Measurements from ENCODE around the gene ADRB1.

The ADRB1 gene

DNA sequence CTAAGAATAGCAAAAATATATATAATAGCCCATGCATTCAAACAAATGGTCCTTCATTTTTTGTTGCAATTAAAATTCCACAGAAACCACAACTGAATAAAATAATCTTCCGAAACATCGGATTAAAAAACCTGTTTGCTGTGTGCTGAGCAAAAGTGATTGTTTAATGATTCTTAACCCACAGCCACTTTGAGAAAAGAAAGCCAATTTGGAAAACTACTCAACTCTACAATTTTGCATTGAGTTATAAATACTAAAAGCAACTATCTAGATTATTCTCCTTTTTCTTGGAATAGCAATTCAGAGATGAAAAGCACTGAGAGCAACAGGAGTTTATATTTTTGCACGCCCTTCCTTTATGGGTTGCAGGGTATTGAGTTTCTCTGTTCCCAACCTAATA, 8.0 kb downstream of the ADRB1 start:
- in situ Hi-C loops (cut with HindIII; ENCODE audit: low sequenced_read_pairs), result no loop called here
- DNase-seq (ENCODE audit: low read depth, low spot score), result no peak
- H3K4me3 ChIP-seq (ENCODE audit: low read depth, low read length), result no peak overlapping the region
- no peak for TF ChIP-seq CTCF (IDR thresholded peaks at IDR 0.05; ENCODE audit: low read depth, low read length)

GRCh38 chr10:114052255-114052654, 8.6 kb downstream of the ADRB1 start:
- in situ Hi-C loops (cut with HindIII; ENCODE audit: low sequenced_read_pairs), result no loop called here
- DNase-seq (ENCODE audit: low read depth, low spot score), result no peak
- no peak overlapping the region for H3K4me3 ChIP-seq (ENCODE audit: low read depth, low read length)
- TF ChIP-seq CTCF (IDR thresholded peaks at IDR 0.05; ENCODE audit: low read depth, low read length), result no peak

DNA sequence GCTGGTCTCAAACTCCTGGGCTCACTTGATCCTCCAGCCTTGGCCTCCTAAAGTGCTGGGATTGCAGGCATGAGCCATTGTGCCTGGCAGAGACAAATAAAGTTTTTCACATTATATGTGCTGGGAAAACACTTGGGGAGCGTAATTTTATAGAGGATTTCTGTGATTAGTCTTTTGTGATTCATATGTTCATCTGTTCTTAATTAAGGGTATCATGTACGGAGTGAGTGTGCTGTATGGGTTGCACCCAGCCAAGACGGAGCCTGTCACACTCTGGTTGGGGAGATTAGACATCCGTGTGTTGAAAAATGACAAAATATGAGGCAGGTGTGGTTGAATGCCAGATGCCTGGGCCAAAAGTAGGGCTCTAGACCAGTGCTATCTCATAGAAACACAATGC, 10.3 kb downstream of the ADRB1 start:
- DNase-seq (ENCODE audit: low read depth, low spot score), result no peak
- in situ Hi-C loops (cut with HindIII; ENCODE audit: low sequenced_read_pairs), result no loop called here
- no peak for TF ChIP-seq CTCF (IDR thresholded peaks at IDR 0.05; ENCODE audit: low read depth, low read length)
- no peak overlapping the region for H3K4me3 ChIP-seq (ENCODE audit: low read depth, low read length)

GRCh38 chr10:114057855-114058254, 14.2 kb downstream of the ADRB1 start:
- H3K4me3 ChIP-seq (ENCODE audit: low read depth, low read length), result no peak overlapping the region
- TF ChIP-seq CTCF (IDR thresholded peaks at IDR 0.05; ENCODE audit: low read depth, low read length), result no peak
- in situ Hi-C loops (cut with HindIII; ENCODE audit: low sequenced_read_pairs), result no loop called here
- DNase-seq (ENCODE audit: low read depth, low spot score), result no peak

- no peak overlapping the region for H3K4me3 ChIP-seq (ENCODE audit: low read depth, low read length)
- no peak for DNase-seq (ENCODE audit: low read depth, low spot score)
- no peak for TF ChIP-seq CTCF (IDR thresholded peaks at IDR 0.05; ENCODE audit: low read depth, low read length)
- in situ Hi-C loops (cut with HindIII; ENCODE audit: low sequenced_read_pairs), result no loop called here
Observed at GRCh38 chr10:114058297-114058696, 14.6 kb downstream of the ADRB1 start.

DNA sequence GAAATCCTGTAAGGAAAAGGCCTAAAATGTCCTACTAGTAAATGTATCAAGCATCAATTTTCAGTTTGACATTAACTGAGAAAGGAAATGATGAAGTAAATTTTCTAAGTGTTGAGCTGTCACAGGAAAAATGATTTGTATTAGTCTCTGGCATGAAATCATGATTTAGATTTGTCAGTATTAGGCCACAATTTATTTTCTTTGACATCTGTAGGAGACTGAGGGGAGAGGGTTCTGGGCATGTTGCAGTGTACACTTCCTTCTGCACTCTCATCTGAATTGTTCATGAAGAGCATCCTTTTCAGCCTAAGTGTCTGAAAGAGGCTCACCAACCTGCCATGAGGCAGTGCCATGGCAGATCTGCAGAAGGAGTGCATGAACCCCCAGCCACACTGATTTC, 15.9 kb downstream of the ADRB1 start:
- in situ Hi-C loops (cut with HindIII; ENCODE audit: low sequenced_read_pairs), result no loop called here
- H3K4me3 ChIP-seq (ENCODE audit: low read depth, low read length), result no peak overlapping the region
- DNase-seq (ENCODE audit: low read depth, low spot score), result no peak
- TF ChIP-seq CTCF (IDR thresholded peaks at IDR 0.05; ENCODE audit: low read depth, low read length), result no peak

DNA sequence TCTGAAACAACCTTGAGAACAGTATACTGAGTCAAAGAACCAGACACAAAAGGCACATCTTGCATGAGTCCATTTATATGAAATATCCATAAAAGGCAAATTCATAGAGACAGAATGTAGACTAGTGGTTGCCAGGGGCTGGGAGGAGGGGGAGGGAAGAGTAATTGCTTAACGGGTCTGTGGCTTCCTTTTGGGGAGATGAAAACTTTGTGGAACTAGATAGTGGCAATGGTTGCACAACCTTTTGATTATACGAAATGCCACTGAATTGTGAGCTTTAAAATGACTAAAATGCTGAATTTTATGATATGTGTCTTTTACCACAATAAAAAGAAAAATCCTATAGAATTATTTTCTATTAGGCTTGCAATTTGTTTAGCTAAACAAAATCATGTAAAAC, 16.8 kb downstream of the ADRB1 start:
- no peak for TF ChIP-seq CTCF (IDR thresholded peaks at IDR 0.05; ENCODE audit: low read depth, low read length)
- H3K4me3 ChIP-seq (ENCODE audit: low read depth, low read length), result no peak overlapping the region
- in situ Hi-C loops (cut with HindIII; ENCODE audit: low sequenced_read_pairs), result no loop called here
- no peak for DNase-seq (ENCODE audit: low read depth, low spot score)
